GM12878 (cell line): ENCODE measurements around the gene ITGA11. TPM values are rescaled to one million over a fixed set of nuclear protein-coding genes. Genes with fewer than 3 reads are reported as not detected.

ENCODE experiments used
- ATAC-seq: fragments of 200-7000 bp; cut with Tn5 transposase; 3 replicates; pipeline ENCODE4 v1.9.1; 2020; ENCODE audit warnings: mild to moderate bottlenecking, moderate library complexity
- BruUV-seq: library from RNA; stranded (reverse); fragments of 400-500 nt; replicated peaks from 2 replicates; lab custom pipeline; 2021; lab: Mats Ljungman, UMichigan
- CTCF ChIA-PET: fragments of 300-600 bp; sonication (Branson Sonifier 250); formaldehyde crosslinking; extraction: SDS; loops from one replicate; lab custom pipeline; 2021; ENCODE audit warnings: inconsistent platforms; lab: Yijun Ruan, JAX
- POLR2A ChIA-PET: fragments of 350-600 bp; formaldehyde crosslinking; extraction: SDS; loops from one replicate; lab custom pipeline; 2021; ENCODE audit warnings: inconsistent platforms; lab: Charles Lee
- RAD21 ChIA-PET: fragments of 300-600 bp; sonication (Branson Sonifier 250); formaldehyde crosslinking; loops from one replicate; lab custom pipeline; 2023; ENCODE audit warnings: antibody characterized with exemption; ENCODE audit not compliant: unreplicated experiment; lab: Charles Lee
- SMC1A ChIA-PET: fragments of 300-600 bp; sonication (Branson Sonifier 250); formaldehyde crosslinking; loops from one replicate; lab custom pipeline; 2023; ENCODE audit not compliant: unreplicated experiment, uncharacterized antibody; lab: Charles Lee
- DNase-seq: peaks from one replicate; pipeline ENCODE4 v3.0.0-alpha.2; 2011; ENCODE audit warnings: low read depth, low spot score
- FAIRE-seq: peaks from 3 replicates; lab custom pipeline; 2011; peaks lifted over from hg19 to GRCh38; lab: Jason Lieb, UNC
- H2AFZ ChIP-seq: 2 replicates; pipeline ENCODE4 v1.6.0; 2011; ENCODE audit warnings: low read depth, low read length, control low read depth; ENCODE audit not compliant: control insufficient read depth
- H3K27ac ChIP-seq: 2 replicates; pipeline ENCODE4 v1.5.1; 2011; ENCODE audit warnings: control low read depth; ENCODE audit not compliant: control insufficient read depth, insufficient read depth
- H3K27me3 ChIP-seq, 2 experiments: replicated peaks in 1 of 2; 2 replicates each; pipeline versions ENCODE4 v1.6.0 to v1.6.1; 2011; ENCODE audit warnings: low read length in 1 of 2; ENCODE audit not compliant: control insufficient read depth in 2 of 2, insufficient read depth in 2 of 2
- H3K36me3 ChIP-seq, 2 experiments: 2 replicates each; pipeline ENCODE4 v1.5.1; 2011; ENCODE audit warnings: low read length in 1 of 2; ENCODE audit not compliant: control insufficient read depth in 2 of 2, insufficient read depth in 2 of 2
- H3K4me1 ChIP-seq: 2 replicates; pipeline ENCODE4 v1.6.1; 2011; ENCODE audit warnings: mild to moderate bottlenecking, low read length, moderate library complexity, mixed read lengths; ENCODE audit not compliant: control insufficient read depth, insufficient read depth
- H3K4me2 ChIP-seq: 2 replicates; pipeline ENCODE4 v1.6.0; 2011; ENCODE audit warnings: control low read depth; ENCODE audit not compliant: control insufficient read depth, insufficient read depth
- H3K4me3 ChIP-seq: fragments of 200-600 bp; sonication (generic); 2 replicates; pipeline ENCODE4 v1.5.1; 2016
- H3K79me2 ChIP-seq: 2 replicates; pipeline ENCODE4 v1.6.0; 2011; ENCODE audit warnings: low read length; ENCODE audit not compliant: control insufficient read depth, insufficient read depth
- H3K9ac ChIP-seq: 2 replicates; pipeline ENCODE4 v1.8.0; 2011; ENCODE audit warnings: low read length, control low read depth, mixed read lengths; ENCODE audit not compliant: control insufficient read depth, insufficient read depth
- H3K9me3 ChIP-seq: replicated peaks from 3 replicates; pipeline ENCODE4 v1.5.1; 2011; ENCODE audit warnings: mild to moderate bottlenecking, low read length; ENCODE audit not compliant: control insufficient read depth, insufficient read depth
- H4K20me1 ChIP-seq: 2 replicates; pipeline ENCODE4 v1.6.0; 2011; ENCODE audit not compliant: control insufficient read depth, insufficient read depth
- ATF2 ChIP-seq: IDR thresholded peaks from 2 replicates; pipeline ENCODE4 v1.6.1; 2012; ENCODE audit warnings: low read length, inconsistent platforms
- BACH1 ChIP-seq: fragments of 450-650 bp; IDR thresholded peaks from 2 replicates; pipeline ENCODE4 v1.6.1; 2017; ENCODE audit warnings: mild to moderate bottlenecking, borderline replicate concordance
- CEBPB ChIP-seq, 2 experiments: fragments of 150-350 bp in 1 of 2; IDR thresholded peaks; 2 replicates each; pipeline ENCODE4 v1.6.1; 2012 to 2014; ENCODE audit warnings: low read depth in 2 of 2, low read length in 2 of 2, borderline replicate concordance in 1 of 2, inconsistent platforms in 1 of 2
- CREM ChIP-seq: IDR thresholded peaks from 2 replicates; pipeline ENCODE4 v1.6.1; 2014; ENCODE audit warnings: antibody characterized with exemption, low read depth
- DPF2 ChIP-seq: fragments of 450-650 bp; IDR thresholded peaks from 2 replicates; pipeline ENCODE4 v1.6.1; 2017; ENCODE audit warnings: mild to moderate bottlenecking
- EZH2 ChIP-seq: IDR thresholded peaks from 2 replicates; pipeline ENCODE4 v1.6.1; 2012; ENCODE audit warnings: low read depth, mild to moderate bottlenecking, control low read depth, inconsistent platforms, low read length, borderline replicate concordance; ENCODE audit not compliant: control insufficient read depth
- FOXK2 ChIP-seq: fragments of 450-650 bp; IDR thresholded peaks from 2 replicates; pipeline ENCODE4 v1.6.1; 2017; ENCODE audit warnings: mild to moderate bottlenecking, moderate library complexity
- GABPA ChIP-seq: IDR thresholded peaks from 2 replicates; pipeline ENCODE4 v1.6.1; 2014; ENCODE audit warnings: antibody characterized with exemption, low read depth, mild to moderate bottlenecking, inconsistent platforms
- NFIC ChIP-seq: IDR thresholded peaks from 2 replicates; pipeline ENCODE4 v1.6.1; 2012; ENCODE audit warnings: low read depth, mild to moderate bottlenecking, inconsistent platforms, low read length, moderate library complexity
- PML ChIP-seq: IDR thresholded peaks from 2 replicates; pipeline ENCODE4 v1.6.1; 2012; ENCODE audit warnings: low read length, inconsistent platforms
- RCOR1 ChIP-seq: conservative IDR thresholded peaks from 2 replicates; pipeline ENCODE4 v1.6.1; 2012; ENCODE audit warnings: low read depth, low read length, improper control_type of control experiment
- RUNX3 ChIP-seq: IDR thresholded peaks from 2 replicates; pipeline ENCODE4 v1.6.1; 2012; ENCODE audit warnings: low read length, inconsistent platforms
- STAT1 ChIP-seq: fragments of 450-650 bp; conservative IDR thresholded peaks from 2 replicates; pipeline ENCODE4 v1.6.1; 2014; ENCODE audit warnings: antibody characterized with exemption, mild to moderate bottlenecking
- TAF1 ChIP-seq: IDR thresholded peaks from 2 replicates; pipeline ENCODE4 v1.6.1; 2011; ENCODE audit warnings: mild to moderate bottlenecking, low read depth, low read length, borderline replicate concordance
- TBL1XR1 ChIP-seq: IDR thresholded peaks from 2 replicates; pipeline ENCODE4 v1.6.1; 2012; ENCODE audit warnings: low read depth, low read length, improper control_type of control experiment
- ZBTB33 ChIP-seq: fragments of 450-650 bp; IDR thresholded peaks from 2 replicates; pipeline ENCODE4 v1.6.1; 2017; ENCODE audit warnings: mild to moderate bottlenecking
- ZNF622 ChIP-seq: fragments of 450-650 bp; IDR thresholded peaks from 2 replicates; pipeline ENCODE4 v1.6.1; 2017; ENCODE audit warnings: mild to moderate bottlenecking, inconsistent platforms
- ZSCAN29 ChIP-seq: fragments of 450-650 bp; IDR thresholded peaks from 2 replicates; pipeline ENCODE4 v1.6.1; 2017; ENCODE audit warnings: mild to moderate bottlenecking, moderate library complexity
- WGBS: methylation state at CpG from one replicate; pipeline ENCODE4 v1.1.6; 2016; ENCODE audit warnings: low lambda C conversion rate; ENCODE audit not compliant: insufficient replicate concordance, insufficient coverage; ENCODE audit errors: missing lambda C conversion rate; 5-methylcytosine and 5-hydroxymethylcytosine counted together
- in situ Hi-C: fragments of 300-500 bp; cut with MboI; formaldehyde crosslinking; loops from 9 replicates; pipeline ENCODE4 v1.14.3; 2018; ENCODE audit warnings: mixed read lengths
- intact Hi-C: fragments of 100-400 bp; cut with micrococcal nuclease; formaldehyde crosslinking; loops from one replicate; pipeline ENCODE4 v1.14.2; 2022; ENCODE audit not compliant: unreplicated experiment
- polyA plus RNA-seq, 11 experiments: library from polyadenylated mRNA; depleted of rRNA in 4 of 11; unstranded in 6 of 11; stranded (reverse) in 5 of 11; fragments of >200 nt; fragmentation: Nextera tagmentation in 4 of 11; fragmentation: Illumina TruSeq in 1 of 11; extraction: Ambion mirVana in 4 of 11; extraction: Trizol in 1 of 11; gene quantifications; 1 replicate in 1 of 11; 2 replicates in 10 of 11; pipeline versions ENCODE4 v1.2.1 to v1.2.3, GENCODE V29; 2011 to 2016; ENCODE audit warnings: inconsistent platforms in 2 of 11, missing spikeins in 2 of 11, low read depth in 1 of 11
- total RNA-seq, 4 experiments: library from RNA; depleted of rRNA in 3 of 4; stranded (reverse); fragments of >200 nt in 3 of 4; fragmentation: Illumina TruSeq in 1 of 4; extraction: Trizol in 1 of 4; gene quantifications; 2 replicates each; pipeline versions ENCODE4 v1.2.1 to v1.2.3, GENCODE V29; 2013 to 2021
- TF ChIP-seq, protein P1 (sequence below): fragments of 450-650 bp; IDR thresholded peaks from 2 replicates; pipeline ENCODE4 v1.6.1; 2017; ENCODE audit warnings: mild to moderate bottlenecking, low read depth, inconsistent platforms; ENCODE audit not compliant: poor library complexity, severe bottlenecking
- TF ChIP-seq, protein P2 (sequence below): IDR thresholded peaks from 2 replicates; pipeline ENCODE4 v1.6.1; 2012; ENCODE audit warnings: low read depth, low read length, improper control_type of control experiment

Gene ITGA11
- total and polyA plus RNA-seq, 10 of the 15 experiments (the other 5 are each of a cell fraction or from before 2014, with no cell fraction given), result under 0.01 to 0.36 (median 0.13) TPM; not detected in 1

- TF ChIP-seq NFIC (no peak), CREM (no peak), TBL1XR1 (no peak), TAF1 (no peak), ZNF622 (no peak), RCOR1 (no peak)
These were observed 18.2 kb upstream of the ITGA11 start (continued) for GRCh38 chr15:68450192-68450591.

GRCh38 chr15:68449389-68449788, 17.4 kb upstream of the ITGA11 start:
- ATAC-seq, result no peak
- SMC1A ChIA-PET, result no interaction called here
- no peak for TF ChIP-seq FOXK2
- no peak for TF ChIP-seq CEBPB (IDR thresholded peaks at IDR 0.05; ENCODE audit: borderline replicate concordance in 1 of 2, low read depth in 2 of 2, low read length in 2 of 2)
- no peak for TF ChIP-seq STAT1
- TF ChIP-seq GABPA, result no peak
- no peak for TF ChIP-seq BACH1
- no peak for TF ChIP-seq ZBTB33
- no peak for TF ChIP-seq ZSCAN29
- TF ChIP-seq, protein P1, sequence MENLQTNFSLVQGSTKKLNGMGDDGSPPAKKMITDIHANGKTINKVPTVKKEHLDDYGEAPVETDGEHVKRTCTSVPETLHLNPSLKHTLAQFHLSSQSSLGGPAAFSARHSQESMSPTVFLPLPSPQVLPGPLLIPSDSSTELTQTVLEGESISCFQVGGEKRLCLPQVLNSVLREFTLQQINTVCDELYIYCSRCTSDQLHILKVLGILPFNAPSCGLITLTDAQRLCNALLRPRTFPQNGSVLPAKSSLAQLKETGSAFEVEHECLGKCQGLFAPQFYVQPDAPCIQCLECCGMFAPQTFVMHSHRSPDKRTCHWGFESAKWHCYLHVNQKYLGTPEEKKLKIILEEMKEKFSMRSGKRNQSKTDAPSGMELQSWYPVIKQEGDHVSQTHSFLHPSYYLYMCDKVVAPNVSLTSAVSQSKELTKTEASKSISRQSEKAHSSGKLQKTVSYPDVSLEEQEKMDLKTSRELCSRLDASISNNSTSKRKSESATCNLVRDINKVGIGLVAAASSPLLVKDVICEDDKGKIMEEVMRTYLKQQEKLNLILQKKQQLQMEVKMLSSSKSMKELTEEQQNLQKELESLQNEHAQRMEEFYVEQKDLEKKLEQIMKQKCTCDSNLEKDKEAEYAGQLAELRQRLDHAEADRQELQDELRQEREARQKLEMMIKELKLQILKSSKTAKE, result no peak
- TF ChIP-seq ATF2, result no peak
- TF ChIP-seq DPF2, result no peak
- no peak for TF ChIP-seq PML
- TF ChIP-seq EZH2, result no peak
- no peak for TF ChIP-seq NFIC
- TF ChIP-seq, protein P2, sequence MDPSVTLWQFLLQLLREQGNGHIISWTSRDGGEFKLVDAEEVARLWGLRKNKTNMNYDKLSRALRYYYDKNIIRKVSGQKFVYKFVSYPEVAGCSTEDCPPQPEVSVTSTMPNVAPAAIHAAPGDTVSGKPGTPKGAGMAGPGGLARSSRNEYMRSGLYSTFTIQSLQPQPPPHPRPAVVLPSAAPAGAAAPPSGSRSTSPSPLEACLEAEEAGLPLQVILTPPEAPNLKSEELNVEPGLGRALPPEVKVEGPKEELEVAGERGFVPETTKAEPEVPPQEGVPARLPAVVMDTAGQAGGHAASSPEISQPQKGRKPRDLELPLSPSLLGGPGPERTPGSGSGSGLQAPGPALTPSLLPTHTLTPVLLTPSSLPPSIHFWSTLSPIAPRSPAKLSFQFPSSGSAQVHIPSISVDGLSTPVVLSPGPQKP, result no peak
- no peak for TF ChIP-seq RUNX3

More at GRCh38 chr15:68449389-68449788, 17.4 kb upstream of the ITGA11 start:
- H3K4me2 ChIP-seq, result no peak overlapping the region
- peaks cover 0 to 3% of the 10 kb centered on the region in 2 experiments; a peak in 2 of 4 replicates for H3K27me3 ChIP-seq
- POLR2A ChIA-PET, result no interaction called here
- no peaks in the 10 kb centered on the region for H4K20me1 ChIP-seq
- no peaks in the 10 kb centered on the region for H3K79me2 ChIP-seq
- CTCF ChIA-PET, result no interaction called here
- no peaks in the 10 kb centered on the region for H3K36me3 ChIP-seq
- no peak overlapping the region for H3K4me3 ChIP-seq
- no peak overlapping the region for H3K27ac ChIP-seq
- intact Hi-C loops, result no loop called here
- WGBS, result 45% methylated on average over 6 of the region's 6 CpGs
- no TSS peak for BruUV-seq
- H2AFZ ChIP-seq, result no peak overlapping the region
- H3K9me3 ChIP-seq, result no peaks in the 10 kb centered on the region
- RAD21 ChIA-PET, result no interaction called here
- in situ Hi-C loops, result no loop called here
- FAIRE-seq (no peak), DNase-seq (no peak)
- H3K4me1 ChIP-seq, result no peaks in the 10 kb centered on the region
- no peak overlapping the region for H3K9ac ChIP-seq
